Fibroblast of villous mesenchyme (primary cell): Measurements from ENCODE around the gene CAPZA2. TPM values are rescaled to one million over a fixed set of nuclear protein-coding genes. Genes with fewer than 3 reads are reported as not detected.
"Not testable (repeated sequence)": the region's sequence is repeated elsewhere in the genome, so short reads cannot be mapped to it uniquely, and the experiment has no call there.

Source experiments
- DNase-seq: peaks from one replicate; pipeline ENCODE4 v3.0.0-alpha.2; 2010; ENCODE audit warnings: low read depth
- H3K4me3 ChIP-seq: 2 replicates; pipeline ENCODE4 v1.5.1; 2011; ENCODE audit warnings: low read depth, mild to moderate bottlenecking, low read length
- total RNA-seq: library from RNA; depleted of rRNA; stranded (reverse); fragments of >200 nt; gene quantifications from 2 replicates; pipeline ENCODE4 v1.2.3, GENCODE V29; 2012
- TF ChIP-seq, protein P1 (sequence below): IDR thresholded peaks from 2 replicates; pipeline ENCODE4 v1.5.1; 2012; ENCODE audit warnings: low read depth, mild to moderate bottlenecking, low read length; ENCODE audit not compliant: insufficient read depth

CAPZA2 gene
- total RNA-seq, 1 donor = 194 TPM

DNA sequence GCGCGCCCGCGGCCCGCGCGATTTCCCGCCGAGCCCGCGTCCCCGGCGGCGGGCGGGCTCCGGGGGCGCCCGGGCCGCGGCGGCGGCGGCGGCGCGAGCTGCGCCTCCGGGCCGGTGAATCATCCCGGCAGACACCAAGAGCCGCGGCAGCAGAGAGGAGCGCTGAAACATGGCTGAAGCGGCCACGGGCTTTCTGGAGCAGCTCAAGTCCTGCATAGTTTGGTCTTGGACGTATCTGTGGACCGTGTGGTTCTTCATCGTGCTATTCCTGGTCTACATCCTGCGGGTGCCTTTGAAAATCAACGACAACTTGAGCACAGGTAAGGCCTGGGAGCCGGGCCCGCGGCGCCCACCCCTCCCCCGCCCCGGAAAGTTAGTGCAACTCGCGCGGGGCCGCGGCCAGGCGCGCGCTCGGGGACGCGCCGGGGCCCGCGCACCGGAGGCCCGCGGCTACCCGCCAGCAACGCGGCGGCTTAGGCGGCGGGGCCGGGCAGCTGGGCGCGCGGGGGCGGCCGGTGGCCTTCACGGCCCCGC is 91.1 kb downstream of the CAPZA2 start, which contains the start of gene ST7:
Gene ST7, plus strand, starts transcription at position 130 of the 534 bp plus-strand sequence. Its CDS starts 40 bp downstream, at position 170.
- peak; percentile 71 for DNase-seq
- H3K4me3 ChIP-seq = peak within 1 kb of the TSS; percentile 86
- TF ChIP-seq, protein P1, sequence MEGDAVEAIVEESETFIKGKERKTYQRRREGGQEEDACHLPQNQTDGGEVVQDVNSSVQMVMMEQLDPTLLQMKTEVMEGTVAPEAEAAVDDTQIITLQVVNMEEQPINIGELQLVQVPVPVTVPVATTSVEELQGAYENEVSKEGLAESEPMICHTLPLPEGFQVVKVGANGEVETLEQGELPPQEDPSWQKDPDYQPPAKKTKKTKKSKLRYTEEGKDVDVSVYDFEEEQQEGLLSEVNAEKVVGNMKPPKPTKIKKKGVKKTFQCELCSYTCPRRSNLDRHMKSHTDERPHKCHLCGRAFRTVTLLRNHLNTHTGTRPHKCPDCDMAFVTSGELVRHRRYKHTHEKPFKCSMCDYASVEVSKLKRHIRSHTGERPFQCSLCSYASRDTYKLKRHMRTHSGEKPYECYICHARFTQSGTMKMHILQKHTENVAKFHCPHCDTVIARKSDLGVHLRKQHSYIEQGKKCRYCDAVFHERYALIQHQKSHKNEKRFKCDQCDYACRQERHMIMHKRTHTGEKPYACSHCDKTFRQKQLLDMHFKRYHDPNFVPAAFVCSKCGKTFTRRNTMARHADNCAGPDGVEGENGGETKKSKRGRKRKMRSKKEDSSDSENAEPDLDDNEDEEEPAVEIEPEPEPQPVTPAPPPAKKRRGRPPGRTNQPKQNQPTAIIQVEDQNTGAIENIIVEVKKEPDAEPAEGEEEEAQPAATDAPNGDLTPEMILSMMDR = no peak

DNA sequence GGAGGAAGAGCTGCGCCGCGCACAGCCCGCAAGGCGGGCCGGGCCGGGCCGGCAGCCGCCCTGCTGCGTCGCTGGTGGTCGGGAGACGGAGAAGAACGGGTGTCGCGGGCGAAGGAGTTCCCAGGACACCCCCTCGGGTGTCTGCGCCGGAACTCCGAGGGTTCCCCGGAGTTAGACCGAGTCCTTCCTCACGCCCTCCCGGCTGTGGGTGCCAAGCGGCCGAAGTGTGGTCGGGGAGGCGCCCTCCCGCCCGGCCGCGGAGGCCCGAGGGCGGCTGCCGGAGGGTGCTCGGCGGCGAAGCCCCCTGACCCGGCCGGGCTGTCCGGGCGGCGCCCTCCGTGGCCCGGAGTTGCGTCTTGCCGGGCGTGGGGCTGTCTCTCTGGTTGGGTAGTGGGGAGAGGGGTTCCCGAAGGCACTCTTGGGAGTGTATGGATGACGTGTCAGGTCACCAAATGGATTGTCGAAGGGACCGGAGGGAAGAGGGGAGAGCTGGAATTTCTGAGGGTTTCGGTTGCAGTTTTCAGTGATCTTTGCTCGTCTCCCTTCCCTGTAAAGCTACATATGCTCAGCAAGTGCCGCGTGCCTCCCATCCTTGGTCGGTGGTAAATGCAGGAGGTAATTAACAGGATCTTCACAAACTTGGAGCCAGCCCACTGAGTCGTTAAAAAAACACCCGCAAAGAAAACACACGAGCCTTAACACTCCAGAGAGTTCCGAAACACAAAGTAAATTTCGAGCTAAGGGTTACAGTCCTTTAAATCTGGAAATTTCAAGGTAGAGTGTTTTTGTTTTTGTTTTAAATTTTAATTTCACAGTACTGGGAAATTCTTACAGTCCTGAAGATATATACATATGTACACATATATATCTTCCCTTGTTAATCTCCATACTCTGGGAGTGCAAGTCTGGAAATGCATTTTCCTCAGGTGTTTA is 91.8 kb downstream of the CAPZA2 start:
- peak overlapping the region; percentile 86 for H3K4me3 ChIP-seq
- TF ChIP-seq, protein P1 = no peak
- DNase-seq = peak; percentile 89

DNA sequence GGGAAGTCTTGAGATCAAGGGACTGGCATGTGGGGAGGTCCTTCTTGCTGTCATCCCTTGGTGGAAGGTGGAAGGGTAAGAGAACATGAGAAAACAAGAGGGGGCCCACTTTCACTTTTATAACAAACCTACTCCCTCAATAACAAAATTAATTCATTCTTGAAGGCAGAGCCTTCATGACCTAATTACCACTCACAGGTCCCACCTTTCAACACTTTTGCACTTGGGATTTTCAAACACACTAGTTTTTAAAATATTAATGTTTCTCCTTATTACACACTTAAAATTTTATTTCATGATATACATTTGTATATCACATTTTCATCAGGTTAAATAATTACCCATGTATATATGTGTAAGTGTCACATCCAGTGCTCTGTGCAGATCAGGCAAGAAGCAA is 93.0 kb downstream of the CAPZA2 start:
- TF ChIP-seq, protein P1 = no peak
- H3K4me3 ChIP-seq = peak overlapping the region; percentile 86
- DNase-seq = no peak

DNA sequence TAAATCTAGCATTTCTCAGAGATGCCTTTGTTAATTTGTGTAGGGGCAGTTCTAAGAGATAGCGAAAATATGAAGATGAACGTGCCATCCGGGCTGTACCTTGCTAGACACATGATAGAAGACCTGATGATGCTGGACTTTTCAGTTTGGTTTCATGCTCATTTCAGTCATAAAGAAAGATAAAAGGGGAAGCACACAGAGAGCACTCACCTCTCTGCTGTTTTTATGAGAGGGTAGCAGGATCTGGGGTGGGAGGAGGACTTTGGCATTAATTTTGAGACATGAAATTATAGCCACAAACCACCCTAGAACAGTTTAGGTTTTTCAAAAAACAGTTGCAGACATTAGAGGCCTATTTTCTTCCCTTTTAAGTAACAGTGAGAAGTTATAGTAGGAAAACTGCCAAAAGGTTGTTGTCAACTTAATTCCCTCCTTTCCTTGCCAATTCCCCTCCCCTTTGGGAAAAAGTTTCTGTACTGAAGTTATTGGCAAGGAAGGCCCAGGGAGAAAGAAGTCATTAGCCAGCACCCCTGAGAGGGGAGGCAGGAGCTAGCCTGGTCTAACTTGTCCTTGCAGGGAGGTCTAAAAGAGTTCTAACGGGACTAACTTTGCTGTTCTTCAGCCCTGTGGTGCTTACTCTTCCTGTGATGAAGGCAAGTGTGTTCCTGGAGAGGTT is 93.6 kb downstream of the CAPZA2 start:
- TF ChIP-seq, protein P1 = no peak
- peak overlapping the region; percentile 86 for H3K4me3 ChIP-seq
- DNase-seq = peak; percentile 21

DNA sequence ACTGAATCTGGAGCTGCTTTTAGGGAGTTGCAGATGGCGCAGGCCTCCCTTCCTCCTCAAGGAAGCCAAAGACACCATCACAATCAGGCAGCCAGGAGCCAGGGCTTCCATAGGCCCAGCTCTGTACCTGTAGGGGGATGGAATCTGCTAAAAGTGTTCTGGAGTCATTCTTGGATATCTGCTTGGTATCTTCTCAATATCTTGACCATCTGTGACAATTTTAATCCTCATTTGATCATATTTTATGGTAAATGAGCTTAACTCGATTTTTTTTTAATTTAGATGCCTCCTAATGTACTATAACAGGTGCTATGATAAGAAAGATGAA is 94.1 kb downstream of the CAPZA2 start:
- TF ChIP-seq, protein P1 = no peak
- no peak overlapping the region for H3K4me3 ChIP-seq
- DNase-seq = no peak

DNA sequence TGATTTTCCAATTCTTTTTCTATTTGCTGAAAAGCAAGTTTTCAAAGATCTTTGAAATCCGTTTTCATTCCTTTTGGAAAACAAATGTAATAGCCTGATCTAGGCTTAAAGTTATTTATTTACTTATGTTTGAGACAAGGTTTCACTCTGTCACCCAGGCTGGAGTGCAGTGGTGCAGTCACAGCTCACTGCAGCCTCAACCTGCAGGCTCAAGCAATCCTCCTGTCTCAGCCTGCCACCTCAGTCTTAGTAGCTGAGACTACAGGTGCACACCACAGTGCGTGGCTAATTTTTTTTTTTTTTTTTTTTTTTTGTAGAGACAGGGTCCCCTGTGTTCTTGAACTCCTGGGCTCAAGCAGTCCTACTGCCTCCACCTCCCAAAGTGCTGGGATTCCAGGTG is 95.5 kb downstream of the CAPZA2 start:
- no peak for DNase-seq
- TF ChIP-seq, protein P1 = no peak
- H3K4me3 ChIP-seq = no peak overlapping the region

DNA sequence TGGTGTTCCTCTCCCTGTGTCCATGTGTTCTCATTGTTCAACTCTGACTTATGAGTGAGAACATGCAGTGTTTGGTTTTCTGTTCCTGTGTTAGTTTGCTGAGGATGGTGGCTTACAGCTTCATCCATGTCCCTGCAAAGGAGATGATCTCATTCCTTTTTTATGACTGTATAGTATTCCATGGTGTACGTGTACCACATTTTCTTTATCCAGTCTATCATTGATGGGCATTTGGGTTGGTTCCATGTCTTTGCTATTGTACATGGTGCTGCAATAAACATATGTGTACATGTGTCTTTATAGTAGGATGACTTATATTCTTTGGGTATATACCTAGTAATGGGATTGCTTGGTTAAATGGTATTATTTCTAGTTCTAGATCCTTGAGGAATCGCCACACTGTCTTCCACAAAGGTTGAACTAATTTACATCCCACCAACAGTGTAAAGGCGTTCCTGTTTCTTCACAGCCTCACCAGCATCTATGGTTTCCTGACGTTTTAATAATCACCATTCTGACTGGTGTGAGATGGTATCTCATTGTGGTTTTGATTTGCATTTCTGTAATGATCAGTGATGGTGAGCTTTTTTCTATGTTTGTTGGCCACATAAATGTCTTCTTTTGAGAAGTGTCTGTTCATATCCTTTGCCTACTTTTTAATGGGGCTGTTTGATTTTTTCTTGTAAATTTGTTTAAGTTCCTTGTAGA is 99.7 kb downstream of the CAPZA2 start:
- H3K4me3 ChIP-seq, DNase-seq: not testable (repeated sequence)
